ENCODE measurements around the gene SMG7. TPM values are rescaled to one million over a fixed set of nuclear protein-coding genes. Genes with fewer than 3 reads are reported as not detected.

SMG7 gene
- polyA plus RNA-seq, 1 donor from 2014 or later: 19.1 TPM

- no peaks in the 10 kb centered on the region for H3K27me3 ChIP-seq (ENCODE audit: insufficient read depth, low read depth, low read length)
- H3K4me2 ChIP-seq (ENCODE audit: low read length): no peak within 1 kb of the TSS
- H2AFZ ChIP-seq (ENCODE audit: low read depth, low read length): no peak within 1 kb of the TSS
- no peak within 1 kb of the TSS for H3K27ac ChIP-seq (ENCODE audit: low read length)
- no peaks in the 10 kb centered on the region for H3K9me3 ChIP-seq (ENCODE audit: low read length)
- no peaks in the 10 kb centered on the region for H3K36me3 ChIP-seq (ENCODE audit: insufficient read depth, low read length)
- H3K79me2 ChIP-seq (replicated peaks; ENCODE audit: insufficient read depth, low read length): no peaks in the 10 kb centered on the region
- no peak within 1 kb of the TSS for H3K9ac ChIP-seq (ENCODE audit: low read length)
- no peaks in the 10 kb centered on the region for H3F3A ChIP-seq (ENCODE audit: insufficient read depth, low read length, poor library complexity, severe bottlenecking)
- TF ChIP-seq EP300 (conservative IDR thresholded peaks at IDR 0.05; ENCODE audit: poor library complexity, severe bottlenecking): no peak
- TF ChIP-seq, protein P1, sequence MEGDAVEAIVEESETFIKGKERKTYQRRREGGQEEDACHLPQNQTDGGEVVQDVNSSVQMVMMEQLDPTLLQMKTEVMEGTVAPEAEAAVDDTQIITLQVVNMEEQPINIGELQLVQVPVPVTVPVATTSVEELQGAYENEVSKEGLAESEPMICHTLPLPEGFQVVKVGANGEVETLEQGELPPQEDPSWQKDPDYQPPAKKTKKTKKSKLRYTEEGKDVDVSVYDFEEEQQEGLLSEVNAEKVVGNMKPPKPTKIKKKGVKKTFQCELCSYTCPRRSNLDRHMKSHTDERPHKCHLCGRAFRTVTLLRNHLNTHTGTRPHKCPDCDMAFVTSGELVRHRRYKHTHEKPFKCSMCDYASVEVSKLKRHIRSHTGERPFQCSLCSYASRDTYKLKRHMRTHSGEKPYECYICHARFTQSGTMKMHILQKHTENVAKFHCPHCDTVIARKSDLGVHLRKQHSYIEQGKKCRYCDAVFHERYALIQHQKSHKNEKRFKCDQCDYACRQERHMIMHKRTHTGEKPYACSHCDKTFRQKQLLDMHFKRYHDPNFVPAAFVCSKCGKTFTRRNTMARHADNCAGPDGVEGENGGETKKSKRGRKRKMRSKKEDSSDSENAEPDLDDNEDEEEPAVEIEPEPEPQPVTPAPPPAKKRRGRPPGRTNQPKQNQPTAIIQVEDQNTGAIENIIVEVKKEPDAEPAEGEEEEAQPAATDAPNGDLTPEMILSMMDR (IDR thresholded peaks at IDR 0.05; ENCODE audit: poor library complexity, severe bottlenecking): no peak
- TF ChIP-seq, protein P2, sequence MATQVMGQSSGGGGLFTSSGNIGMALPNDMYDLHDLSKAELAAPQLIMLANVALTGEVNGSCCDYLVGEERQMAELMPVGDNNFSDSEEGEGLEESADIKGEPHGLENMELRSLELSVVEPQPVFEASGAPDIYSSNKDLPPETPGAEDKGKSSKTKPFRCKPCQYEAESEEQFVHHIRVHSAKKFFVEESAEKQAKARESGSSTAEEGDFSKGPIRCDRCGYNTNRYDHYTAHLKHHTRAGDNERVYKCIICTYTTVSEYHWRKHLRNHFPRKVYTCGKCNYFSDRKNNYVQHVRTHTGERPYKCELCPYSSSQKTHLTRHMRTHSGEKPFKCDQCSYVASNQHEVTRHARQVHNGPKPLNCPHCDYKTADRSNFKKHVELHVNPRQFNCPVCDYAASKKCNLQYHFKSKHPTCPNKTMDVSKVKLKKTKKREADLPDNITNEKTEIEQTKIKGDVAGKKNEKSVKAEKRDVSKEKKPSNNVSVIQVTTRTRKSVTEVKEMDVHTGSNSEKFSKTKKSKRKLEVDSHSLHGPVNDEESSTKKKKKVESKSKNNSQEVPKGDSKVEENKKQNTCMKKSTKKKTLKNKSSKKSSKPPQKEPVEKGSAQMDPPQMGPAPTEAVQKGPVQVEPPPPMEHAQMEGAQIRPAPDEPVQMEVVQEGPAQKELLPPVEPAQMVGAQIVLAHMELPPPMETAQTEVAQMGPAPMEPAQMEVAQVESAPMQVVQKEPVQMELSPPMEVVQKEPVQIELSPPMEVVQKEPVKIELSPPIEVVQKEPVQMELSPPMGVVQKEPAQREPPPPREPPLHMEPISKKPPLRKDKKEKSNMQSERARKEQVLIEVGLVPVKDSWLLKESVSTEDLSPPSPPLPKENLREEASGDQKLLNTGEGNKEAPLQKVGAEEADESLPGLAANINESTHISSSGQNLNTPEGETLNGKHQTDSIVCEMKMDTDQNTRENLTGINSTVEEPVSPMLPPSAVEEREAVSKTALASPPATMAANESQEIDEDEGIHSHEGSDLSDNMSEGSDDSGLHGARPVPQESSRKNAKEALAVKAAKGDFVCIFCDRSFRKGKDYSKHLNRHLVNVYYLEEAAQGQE (IDR thresholded peaks at IDR 0.05; ENCODE audit: borderline replicate concordance): no peak
- H3K9me2 ChIP-seq (ENCODE audit: insufficient read depth, low read length): no peaks in the 10 kb centered on the region
- no peaks in the 10 kb centered on the region for H4K20me1 ChIP-seq (ENCODE audit: insufficient read depth)
- H3K4me3 ChIP-seq (ENCODE audit: low read length): no peak within 1 kb of the TSS
Observed at GRCh38 chr1:183590244-183591191, 118.2 kb downstream of the SMG7 start, which contains the start of gene NCF2. Gene NCF2 (minus strand): TSS chr1:183590459. CDS start chr1:183590329, 130 bp downstream.

GRCh38 chr1:183592733-183593132, 120.4 kb downstream of the SMG7 start:
- no peak for TF ChIP-seq MXI1 (conservative IDR thresholded peaks at IDR 0.05; ENCODE audit: poor library complexity, severe bottlenecking)
- no peak for TF ChIP-seq SMC3 (conservative IDR thresholded peaks at IDR 0.05; ENCODE audit: poor library complexity)
- TF ChIP-seq RAD21 (conservative IDR thresholded peaks at IDR 0.05): no peak
- Histone ChIP-seq H3K27me3 (ENCODE audit: insufficient read depth, low read depth, low read length) (no peaks in the 10 kb centered on the region), H3K27ac (ENCODE audit: low read length) (no peak overlapping the region), H3K9me3 (ENCODE audit: low read length) (no peaks in the 10 kb centered on the region), H4K20me1 (ENCODE audit: insufficient read depth) (no peaks in the 10 kb centered on the region), H3F3A (ENCODE audit: insufficient read depth, low read length, poor library complexity, severe bottlenecking) (no peaks in the 10 kb centered on the region), H2AFZ (ENCODE audit: low read depth, low read length) (no peak overlapping the region), H3K36me3 (ENCODE audit: insufficient read depth, low read length) (no peaks in the 10 kb centered on the region), H3K4me3 (ENCODE audit: low read length) (no peak overlapping the region), H3K9ac (ENCODE audit: low read length) (no peak overlapping the region), H3K4me2 (ENCODE audit: low read length) (no peak overlapping the region), H3K9me2 (ENCODE audit: insufficient read depth, low read length) (no peaks in the 10 kb centered on the region), H3K79me2 (replicated peaks; ENCODE audit: insufficient read depth, low read length) (no peaks in the 10 kb centered on the region)

DNA sequence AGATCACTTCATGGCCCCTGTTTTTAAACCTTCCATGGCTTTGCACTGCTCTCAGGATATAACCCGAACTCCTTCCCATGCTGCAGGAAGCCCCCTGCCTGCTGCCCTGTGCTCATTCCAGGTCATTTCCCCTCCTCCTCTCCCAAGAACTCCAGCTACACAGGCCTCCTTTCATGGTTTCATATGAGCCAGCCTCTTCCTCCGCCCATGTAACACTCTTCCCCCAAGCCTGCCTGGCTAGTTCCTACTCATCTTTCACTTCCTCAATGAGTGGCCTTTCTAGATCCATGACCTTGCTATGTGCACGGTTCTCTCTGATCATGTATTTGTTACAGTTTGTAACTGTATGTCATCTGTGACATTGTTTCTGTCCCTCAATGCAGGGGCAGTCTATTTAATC, 121.1 kb downstream of the SMG7 start:
- Histone ChIP-seq H3K9me2 (ENCODE audit: insufficient read depth, low read length) (no peaks in the 10 kb centered on the region), H3K27ac (ENCODE audit: low read length) (no peak overlapping the region), H3K27me3 (ENCODE audit: insufficient read depth, low read depth, low read length) (no peaks in the 10 kb centered on the region), H3K9me3 (ENCODE audit: low read length) (no peaks in the 10 kb centered on the region), H3K36me3 (ENCODE audit: insufficient read depth, low read length) (no peaks in the 10 kb centered on the region), H3F3A (ENCODE audit: insufficient read depth, low read length, poor library complexity, severe bottlenecking) (no peaks in the 10 kb centered on the region), H3K9ac (ENCODE audit: low read length) (no peak overlapping the region), H3K4me2 (ENCODE audit: low read length) (no peak overlapping the region), H2AFZ (ENCODE audit: low read depth, low read length) (no peak overlapping the region), H4K20me1 (ENCODE audit: insufficient read depth) (no peaks in the 10 kb centered on the region), H3K4me3 (ENCODE audit: low read length) (no peak overlapping the region), H3K79me2 (replicated peaks; ENCODE audit: insufficient read depth, low read length) (no peaks in the 10 kb centered on the region)
- TF ChIP-seq MXI1 (conservative IDR thresholded peaks at IDR 0.05; ENCODE audit: poor library complexity, severe bottlenecking): no peak
- no peak for TF ChIP-seq POLR2AphosphoS5 (IDR thresholded peaks at IDR 0.05)
- TF ChIP-seq SMC3 (conservative IDR thresholded peaks at IDR 0.05; ENCODE audit: poor library complexity): no peak
- TF ChIP-seq, protein P1 (IDR thresholded peaks at IDR 0.05; ENCODE audit: poor library complexity, severe bottlenecking): no peak
- no peak for TF ChIP-seq EP300 (conservative IDR thresholded peaks at IDR 0.05; ENCODE audit: poor library complexity, severe bottlenecking)
- TF ChIP-seq EZH2 (IDR thresholded peaks at IDR 0.05; ENCODE audit: borderline replicate concordance, insufficient read depth, low read length, poor library complexity, severe bottlenecking): no peak
- TF ChIP-seq, protein P2 (IDR thresholded peaks at IDR 0.05; ENCODE audit: borderline replicate concordance): no peak
- no peak for TF ChIP-seq RAD21 (conservative IDR thresholded peaks at IDR 0.05)

Measured in neural cell (in vitro differentiated cells).